Suprapubic skin (tissue), 4 donors: ENCODE measurements around the gene SCP2. TPM values are rescaled to one million over a fixed set of nuclear protein-coding genes. Genes with fewer than 3 reads are reported as not detected.
"Not testable (repeated sequence)": the region's sequence is repeated elsewhere in the genome, so short reads cannot be mapped to it uniquely, and the experiment has no call there.

Source experiments
- DNase-seq, 2 donors: peaks; one replicate each; pipeline ENCODE4 v3.0.0-alpha.2; 2019; ENCODE audit warnings: low spot score in 2 of 2
- H3K27ac ChIP-seq: fragments of 200-600 bp; sonication (generic); one replicate; pipeline ENCODE4 v1.5.1; 2019
- H3K27me3 ChIP-seq: fragments of 200-600 bp; sonication (generic); one replicate; pipeline ENCODE4 v1.5.1; 2019
- H3K36me3 ChIP-seq: fragments of 200-600 bp; sonication (generic); one replicate; pipeline ENCODE4 v1.5.1; 2019
- H3K4me1 ChIP-seq: fragments of 200-600 bp; sonication (generic); one replicate; pipeline ENCODE4 v1.5.1; 2019
- H3K4me3 ChIP-seq: fragments of 200-600 bp; sonication (generic); one replicate; pipeline ENCODE4 v1.5.1; 2019; ENCODE audit warnings: mild to moderate bottlenecking
- H3K9me3 ChIP-seq: fragments of 200-600 bp; sonication (generic); one replicate; pipeline ENCODE4 v1.5.1; 2019
- CTCF ChIP-seq, 2 donors: fragments of 200-600 bp in 1 of 2; fragments of 450-650 bp in 1 of 2; sonication (generic) in 1 of 2; IDR thresholded peaks; one replicate each; pipeline ENCODE4 v1.5.1; 2016 to 2019; ENCODE audit warnings: antibody characterized with exemption in 2 of 2, mild to moderate bottlenecking in 1 of 2, moderate library complexity in 1 of 2
- EP300 ChIP-seq: sonication (generic); formaldehyde crosslinking; IDR thresholded peaks from one replicate; pipeline ENCODE4 v1.6.1; 2017; ENCODE audit warnings: antibody characterized with exemption
- POLR2A ChIP-seq, 2 donors: fragments of 450-650 bp; IDR thresholded peaks; one replicate each; pipeline ENCODE4 v1.6.1; 2017; ENCODE audit warnings: antibody characterized with exemption in 2 of 2, mild to moderate bottlenecking in 2 of 2, moderate library complexity in 2 of 2
- POLR2AphosphoS5 ChIP-seq, 3 donors: sonication (generic); formaldehyde crosslinking; IDR thresholded peaks; one replicate each; pipeline ENCODE4 v1.6.1; 2017; ENCODE audit warnings: antibody characterized with exemption in 3 of 3
- WGBS: methylation state at CpG from one replicate; pipeline ENCODE4 v1.1.5; 2018; 5-methylcytosine and 5-hydroxymethylcytosine counted together
- total RNA-seq, 4 donors: library from RNA; depleted of rRNA; stranded (reverse); fragments of >200 nt; gene quantifications; one replicate each; pipeline ENCODE4 v1.1.0, GENCODE V29; 2016

SCP2 gene
- total RNA-seq, 4 donors from 2014 or later = 64.5 to 122 (median 113) TPM

- no peak for TF ChIP-seq CTCF (IDR thresholded peaks at IDR 0.05)
- no peak for TF ChIP-seq POLR2AphosphoS5 (IDR thresholded peaks at IDR 0.05)
- no peak for TF ChIP-seq EP300
- TF ChIP-seq POLR2A (IDR thresholded peaks at IDR 0.05) = no peak
- 76% methylated on average over 3 of the region's 3 CpGs for WGBS
- no peaks in the 10 kb centered on the region for H3K4me1 ChIP-seq
Measured at GRCh38 chr1:52970149-52970548, 43.1 kb downstream of the SCP2 start.

GRCh38 chr1:52973841-52974240, 46.8 kb downstream of the SCP2 start:
- TF ChIP-seq POLR2AphosphoS5 (IDR thresholded peaks at IDR 0.05) (no peak), EP300 (no peak), POLR2A (IDR thresholded peaks at IDR 0.05) (no peak), CTCF (IDR thresholded peaks at IDR 0.05) (no peak)
- no peak overlapping the region for H3K27ac ChIP-seq
- DNase-seq = no peak
- no peaks in the 10 kb centered on the region for H3K9me3 ChIP-seq
- no peak overlapping the region for H3K4me3 ChIP-seq
- H3K27me3 ChIP-seq = no peaks in the 10 kb centered on the region
- H3K4me1 ChIP-seq = no peaks in the 10 kb centered on the region
- WGBS = 90% methylated on average over 3 of the region's 3 CpGs
- H3K36me3 ChIP-seq = peaks cover 32% of the 10 kb centered on the region

More at GRCh38 chr1:52970149-52970548, 43.1 kb downstream of the SCP2 start:
- Histone ChIP-seq H3K27ac (no peak overlapping the region), H3K4me3 (no peak overlapping the region), H3K27me3 (no peaks in the 10 kb centered on the region), H3K9me3 (no peaks in the 10 kb centered on the region), H3K36me3 (peaks cover 8% of the 10 kb centered on the region)
- no peak for DNase-seq

- TF ChIP-seq CTCF (IDR thresholded peaks at IDR 0.05) (no peak), EP300 (no peak), POLR2A (IDR thresholded peaks at IDR 0.05) (no peak), POLR2AphosphoS5 (IDR thresholded peaks at IDR 0.05) (no peak)
- WGBS = 85% methylated on average over 3 of the region's 3 CpGs
- no peaks in the 10 kb centered on the region for H3K27me3 ChIP-seq
- H3K9me3 ChIP-seq = no peaks in the 10 kb centered on the region
- no peak overlapping the region for H3K27ac ChIP-seq
- no peak overlapping the region for H3K4me3 ChIP-seq
- no peak for DNase-seq
- H3K36me3 ChIP-seq = peaks cover 54% of the 10 kb centered on the region
- H3K4me1 ChIP-seq = no peaks in the 10 kb centered on the region
Measured at GRCh38 chr1:52976183-52977035, 49.3 kb downstream of the SCP2 start.

- Histone ChIP-seq H3K36me3 (peaks cover 60% of the 10 kb centered on the region), H3K4me3 (no peak overlapping the region), H3K4me1 (no peaks in the 10 kb centered on the region), H3K27me3 (no peaks in the 10 kb centered on the region), H3K27ac (no peak overlapping the region), H3K9me3 (no peaks in the 10 kb centered on the region)
- DNase-seq = no peak
- no peak for TF ChIP-seq POLR2A (IDR thresholded peaks at IDR 0.05)
- no peak for TF ChIP-seq CTCF (IDR thresholded peaks at IDR 0.05)
- no peak for TF ChIP-seq POLR2AphosphoS5 (IDR thresholded peaks at IDR 0.05)
- TF ChIP-seq EP300 = no peak
- 56% methylated on average over 2 of the region's 2 CpGs for whole genome bisulfite sequencing
Measured at GRCh38 chr1:52978045-52978444, 51.0 kb downstream of the SCP2 start.

GRCh38 chr1:52992733-52993132, 65.7 kb downstream of the SCP2 start:
- not testable (repeated sequence) for H3K27ac ChIP-seq, H3K27me3 ChIP-seq, H3K4me1 ChIP-seq, DNase-seq, H3K9me3 ChIP-seq, H3K4me3 ChIP-seq
- H3K36me3 ChIP-seq = peaks cover 18% of the 10 kb centered on the region
